K562 (cell line): ENCODE measurements around the gene PRMT5. TPM values are rescaled to one million over a fixed set of nuclear protein-coding genes. Genes with fewer than 3 reads are reported as not detected.
A peak's percentile ranks its signal among the peaks of the same experiment; 100 is the strongest.

Experiments used
- CCAR2 ChIP-seq: fragments of 200-400 bp; formaldehyde crosslinking; IDR thresholded peaks from 2 replicates; pipeline ENCODE4 v1.6.1; 2017; ENCODE audit warnings: mild to moderate bottlenecking, low read depth, low read length
- CHCHD3 ChIP-seq: fragments of 250-450 bp; sonication (Bioruptor Pico); IDR thresholded peaks from 2 replicates; pipeline ENCODE4 v2.1.2; 2022; ENCODE audit warnings: mild to moderate bottlenecking
- CLOCK ChIP-seq: fragments of 250-450 bp; sonication (Bioruptor Pico); IDR thresholded peaks from 2 replicates; pipeline ENCODE4 v1.4.0; 2020; ENCODE audit warnings: mild to moderate bottlenecking, moderate library complexity, borderline replicate concordance
- E2F5 ChIP-seq: sonication (generic); formaldehyde crosslinking; IDR thresholded peaks from 2 replicates; pipeline ENCODE4 v1.8.0; 2022; ENCODE audit warnings: mild to moderate bottlenecking, missing genetic modification reagents
- ETS1 ChIP-seq: conservative IDR thresholded peaks from 2 replicates; pipeline ENCODE4 v1.6.1; 2011; ENCODE audit warnings: low read depth, mild to moderate bottlenecking, low read length; ENCODE audit not compliant: control insufficient read depth
- ETV6 ChIP-seq, 3 experiments: fragments of 150-350 bp in 1 of 3; sonication (generic) in 1 of 3; formaldehyde crosslinking in 1 of 3; IDR thresholded peaks; 2 replicates each; pipeline versions ENCODE4 v1.6.1 to v1.8.0; 2014 to 2022; ENCODE audit warnings: borderline replicate concordance in 2 of 3, low read depth in 2 of 3, antibody characterized with exemption in 1 of 3, low read length in 1 of 3, mild to moderate bottlenecking in 1 of 3, missing genetic modification reagents in 1 of 3
- GABPB1 ChIP-seq: sonication (generic); formaldehyde crosslinking; IDR thresholded peaks from 2 replicates; pipeline ENCODE4 v1.8.0; 2022; ENCODE audit warnings: mild to moderate bottlenecking, missing genetic modification reagents
- SMARCE1 ChIP-seq: fragments of 450-650 bp; IDR thresholded peaks from 2 replicates; pipeline ENCODE4 v1.7.1; 2016; ENCODE audit warnings: mild to moderate bottlenecking
- ZBTB2 ChIP-seq: fragments of 450-650 bp; IDR thresholded peaks from 2 replicates; pipeline ENCODE4 v1.6.1; 2016; ENCODE audit warnings: antibody characterized with exemption
- ZNF407 ChIP-seq: fragments of 450-650 bp; IDR thresholded peaks from 2 replicates; pipeline ENCODE4 v1.6.1; 2016; ENCODE audit warnings: low read depth
- ZNF551 ChIP-seq: fragments of 250-450 bp; sonication (Bioruptor Pico); IDR thresholded peaks from 2 replicates; pipeline ENCODE4 v1.5.0; 2021; ENCODE audit warnings: mild to moderate bottlenecking, moderate library complexity
- polyA plus RNA-seq, 8 experiments: library from polyadenylated mRNA; depleted of rRNA in 4 of 8; stranded (reverse) in 5 of 8; unstranded in 3 of 8; fragments of >200 nt; fragmentation: Nextera tagmentation in 2 of 8; fragmentation: Illumina TruSeq in 1 of 8; extraction: Ambion mirVana in 2 of 8; extraction: Trizol in 1 of 8; gene quantifications; 2 replicates each; pipeline versions ENCODE4 v1.2.1 to v1.2.3, GENCODE V29; 2011 to 2014; ENCODE audit warnings: inconsistent platforms in 1 of 8, missing spikeins in 1 of 8
- total RNA-seq, 7 experiments: library from RNA; depleted of rRNA in 6 of 7; stranded (reverse); fragments of >200 nt in 6 of 7; fragmentation: Illumina TruSeq in 2 of 7; extraction: Trizol in 2 of 7; gene quantifications; 2 replicates each; pipeline versions ENCODE4 v1.2.1 to v1.2.3, GENCODE V29; 2011 to 2021; ENCODE audit warnings: low replicate concordance in 1 of 7

PRMT5 gene
- total and polyA plus RNA-seq, 9 of the 15 experiments (the other 6 are each of a cell fraction or from before 2014, with no cell fraction given) = 114 to 552 (median 222) TPM

- TF ChIP-seq ZBTB2 = peak; percentile 99
- no peak for TF ChIP-seq CHCHD3
- no peak for TF ChIP-seq ZNF551 (CRISPR knock-in tag)
- TF ChIP-seq CCAR2 = 0 out of 2 replicates have a peak, but pooled peaks have one; percentile 15
- no peak for TF ChIP-seq ETS1
- no peak for TF ChIP-seq CLOCK
- no peak for TF ChIP-seq SMARCE1
- no peak for TF ChIP-seq ZNF407
- no peak for TF ChIP-seq ETV6 (IDR thresholded peaks at IDR 0.05; ENCODE audit: borderline replicate concordance in 1 of 2, low read depth in 2 of 2, low read length in 1 of 2)
- TF ChIP-seq ETV6 (CRISPR knock-in tag; IDR thresholded peaks at IDR 0.05; ENCODE audit: borderline replicate concordance) = no peak
- no peak for TF ChIP-seq E2F5
- TF ChIP-seq GABPB1 (CRISPR knock-in tag) = peak; percentile 71
Measured at GRCh38 chr14:22918804-22919600, 10.2 kb downstream of the PRMT5 start, which contains the start of gene RBM23 (continued).
